HepG2 (cell line): ENCODE data around the gene BRD3. TPM values are rescaled to one million over a fixed set of nuclear protein-coding genes. Genes with fewer than 3 reads are reported as not detected.
A peak's percentile ranks its signal among the peaks of the same experiment; 100 is the strongest.

Experiments
- AHR ChIP-seq: IDR thresholded peaks from 2 replicates; pipeline ENCODE4 v1.6.1; 2018; ENCODE audit warnings: missing genetic modification reagents, missing compliant biosample characterization
- ASH2L ChIP-seq: fragments of 300-600, 200-600 bp; sonication (generic); IDR thresholded peaks from 2 replicates; pipeline ENCODE4 v1.7.0; 2017; ENCODE audit warnings: low read depth, mild to moderate bottlenecking, moderate library complexity, mixed read lengths, low read length; ENCODE audit not compliant: insufficient read length
- CBFB ChIP-seq: sonication (generic); formaldehyde crosslinking; IDR thresholded peaks from 2 replicates; pipeline ENCODE4 v1.4.0; 2020; ENCODE audit warnings: missing genetic modification reagents
- CHD4 ChIP-seq: fragments of 200-600 bp; sonication (generic); IDR thresholded peaks from 2 replicates; pipeline ENCODE4 v1.7.0; 2017; ENCODE audit warnings: mild to moderate bottlenecking, low read length, borderline replicate concordance
- LCORL ChIP-seq, 2 experiments: fragments of 450-650 bp in 1 of 2; sonication (generic) in 1 of 2; formaldehyde crosslinking in 1 of 2; IDR thresholded peaks; 2 replicates each; pipeline versions ENCODE4 v1.5.0 to v1.6.1; 2017 to 2020; ENCODE audit warnings: antibody characterized with exemption in 1 of 2, missing genetic modification reagents in 1 of 2
- MED8 ChIP-seq: sonication (generic); formaldehyde crosslinking; IDR thresholded peaks from 2 replicates; pipeline ENCODE4 v1.8.1; 2023; ENCODE audit warnings: mild to moderate bottlenecking, missing genetic modification reagents; ENCODE audit not compliant: insufficient replicate concordance
- ZNF354B ChIP-seq: sonication (generic); formaldehyde crosslinking; IDR thresholded peaks from 2 replicates; pipeline ENCODE4 v1.8.0; 2022; ENCODE audit warnings: mild to moderate bottlenecking, missing genetic modification reagents
- ZNF510 ChIP-seq: sonication (generic); formaldehyde crosslinking; IDR thresholded peaks from 2 replicates; pipeline ENCODE4 v1.4.0; 2020; ENCODE audit warnings: low read depth, mild to moderate bottlenecking, missing genetic modification reagents
- ZNF530 ChIP-seq: sonication (generic); formaldehyde crosslinking; IDR thresholded peaks from 2 replicates; pipeline ENCODE4 v1.5.0; 2020; ENCODE audit warnings: low read depth, mild to moderate bottlenecking, missing genetic modification reagents
- ZNF567 ChIP-seq: sonication (generic); formaldehyde crosslinking; IDR thresholded peaks from 2 replicates; pipeline ENCODE4 v1.8.1; 2023; ENCODE audit warnings: mild to moderate bottlenecking, missing genetic modification reagents, borderline replicate concordance
- polyA plus RNA-seq, 8 experiments: library from polyadenylated mRNA; depleted of rRNA in 3 of 8; stranded (reverse) in 7 of 8; unstranded in 1 of 8; fragments of >200 nt; fragmentation: Illumina TruSeq in 4 of 8; extraction: Trizol in 4 of 8; gene quantifications; 2 replicates each; pipeline versions ENCODE4 v1.2.1 to v1.2.3, GENCODE V29; 2011 to 2016; ENCODE audit warnings: low read depth in 4 of 8, missing spikeins in 1 of 8, mixed read lengths in 1 of 8; ENCODE audit not compliant: insufficient read depth in 1 of 8
- total RNA-seq, 5 experiments: library from RNA; depleted of rRNA; stranded (reverse); fragments of >200 nt; fragmentation: Illumina TruSeq; extraction: Trizol; gene quantifications; 2 replicates each; pipeline ENCODE4 v1.2.3, GENCODE V29; 2016; ENCODE audit warnings: low read depth in 1 of 5
- TF ChIP-seq, protein P1 (sequence below): sonication (generic); formaldehyde crosslinking; IDR thresholded peaks from 2 replicates; pipeline ENCODE4 v1.4.0; 2020; ENCODE audit warnings: missing genetic modification reagents
- TF ChIP-seq, protein P2 (sequence below): sonication (generic); formaldehyde crosslinking; IDR thresholded peaks from 2 replicates; pipeline ENCODE4 v1.4.0; 2020; ENCODE audit warnings: missing genetic modification reagents, borderline replicate concordance
- TF ChIP-seq, protein P3 (sequence below): sonication (generic); formaldehyde crosslinking; IDR thresholded peaks from 2 replicates; pipeline ENCODE4 v1.4.0; 2020; ENCODE audit warnings: missing genetic modification reagents, borderline replicate concordance
- TF ChIP-seq, protein P4 (sequence below): sonication (generic); formaldehyde crosslinking; IDR thresholded peaks from 2 replicates; pipeline ENCODE4 v1.8.1; 2023; ENCODE audit warnings: missing genetic modification reagents, inconsistent platforms, borderline replicate concordance
- TF ChIP-seq, protein P5 (sequence below): sonication (generic); formaldehyde crosslinking; IDR thresholded peaks from 2 replicates; pipeline ENCODE4 v1.4.0; 2020; ENCODE audit warnings: mild to moderate bottlenecking, missing genetic modification reagents

BRD3 gene
- total and polyA plus RNA-seq, 2 of the 13 experiments (the other 11 are each of a cell fraction or from before 2014, with no cell fraction given), result 5.9 to 12.9 TPM

DNA sequence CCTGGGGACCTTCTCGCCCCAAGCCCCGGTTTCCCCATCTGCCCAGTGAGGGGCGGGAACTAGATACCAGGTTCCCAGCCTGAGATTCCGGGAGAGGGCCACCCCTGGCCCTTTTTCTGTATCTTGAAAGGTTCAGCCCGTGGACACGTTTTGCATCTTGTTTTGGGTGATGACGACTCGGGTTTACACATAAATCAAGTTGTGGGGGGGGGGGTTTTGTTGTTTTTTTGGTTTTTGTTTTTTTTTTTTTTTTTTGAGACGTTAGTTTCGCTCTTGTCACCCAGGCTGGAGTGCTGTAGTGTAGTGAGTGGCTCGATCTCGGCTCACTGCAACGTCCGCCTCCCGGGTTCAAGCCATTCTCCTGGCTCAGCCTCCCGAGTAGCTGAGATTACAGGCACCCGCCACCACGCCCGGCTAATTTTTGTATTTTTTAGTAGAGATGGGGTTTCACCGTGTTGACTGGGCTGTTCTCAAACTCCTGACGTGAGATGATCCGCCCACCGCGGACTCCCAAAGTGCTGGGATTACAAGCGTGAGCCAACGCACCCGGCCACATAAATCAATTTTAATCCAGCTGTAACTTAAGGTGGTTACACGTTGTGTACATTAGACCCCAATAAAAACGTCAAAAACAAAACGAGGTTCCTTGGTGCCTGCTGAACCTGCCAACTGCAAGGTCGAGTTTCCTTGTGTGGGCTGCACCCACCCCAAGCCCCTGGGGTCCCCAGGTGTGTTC lies 1.1 kb upstream of the BRD3 start (continued):
- no peak for TF ChIP-seq MED8 (CRISPR knock-in tag)
- TF ChIP-seq, protein P1, sequence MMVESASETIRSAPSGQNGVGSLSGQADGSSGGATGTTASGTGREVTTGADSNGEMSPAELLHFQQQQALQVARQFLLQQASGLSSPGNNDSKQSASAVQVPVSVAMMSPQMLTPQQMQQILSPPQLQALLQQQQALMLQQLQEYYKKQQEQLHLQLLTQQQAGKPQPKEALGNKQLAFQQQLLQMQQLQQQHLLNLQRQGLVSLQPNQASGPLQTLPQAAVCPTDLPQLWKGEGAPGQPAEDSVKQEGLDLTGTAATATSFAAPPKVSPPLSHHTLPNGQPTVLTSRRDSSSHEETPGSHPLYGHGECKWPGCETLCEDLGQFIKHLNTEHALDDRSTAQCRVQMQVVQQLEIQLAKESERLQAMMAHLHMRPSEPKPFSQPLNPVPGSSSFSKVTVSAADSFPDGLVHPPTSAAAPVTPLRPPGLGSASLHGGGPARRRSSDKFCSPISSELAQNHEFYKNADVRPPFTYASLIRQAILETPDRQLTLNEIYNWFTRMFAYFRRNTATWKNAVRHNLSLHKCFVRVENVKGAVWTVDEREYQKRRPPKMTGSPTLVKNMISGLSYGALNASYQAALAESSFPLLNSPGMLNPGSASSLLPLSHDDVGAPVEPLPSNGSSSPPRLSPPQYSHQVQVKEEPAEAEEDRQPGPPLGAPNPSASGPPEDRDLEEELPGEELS (CRISPR knock-in tag), result no peak
- TF ChIP-seq CHD4, result no peak
- TF ChIP-seq CBFB, result no peak
- no peak for TF ChIP-seq AHR
- TF ChIP-seq ZNF354B (CRISPR knock-in tag), result no peak
- TF ChIP-seq ZNF530 (CRISPR knock-in tag), result no peak
- TF ChIP-seq, protein P2, sequence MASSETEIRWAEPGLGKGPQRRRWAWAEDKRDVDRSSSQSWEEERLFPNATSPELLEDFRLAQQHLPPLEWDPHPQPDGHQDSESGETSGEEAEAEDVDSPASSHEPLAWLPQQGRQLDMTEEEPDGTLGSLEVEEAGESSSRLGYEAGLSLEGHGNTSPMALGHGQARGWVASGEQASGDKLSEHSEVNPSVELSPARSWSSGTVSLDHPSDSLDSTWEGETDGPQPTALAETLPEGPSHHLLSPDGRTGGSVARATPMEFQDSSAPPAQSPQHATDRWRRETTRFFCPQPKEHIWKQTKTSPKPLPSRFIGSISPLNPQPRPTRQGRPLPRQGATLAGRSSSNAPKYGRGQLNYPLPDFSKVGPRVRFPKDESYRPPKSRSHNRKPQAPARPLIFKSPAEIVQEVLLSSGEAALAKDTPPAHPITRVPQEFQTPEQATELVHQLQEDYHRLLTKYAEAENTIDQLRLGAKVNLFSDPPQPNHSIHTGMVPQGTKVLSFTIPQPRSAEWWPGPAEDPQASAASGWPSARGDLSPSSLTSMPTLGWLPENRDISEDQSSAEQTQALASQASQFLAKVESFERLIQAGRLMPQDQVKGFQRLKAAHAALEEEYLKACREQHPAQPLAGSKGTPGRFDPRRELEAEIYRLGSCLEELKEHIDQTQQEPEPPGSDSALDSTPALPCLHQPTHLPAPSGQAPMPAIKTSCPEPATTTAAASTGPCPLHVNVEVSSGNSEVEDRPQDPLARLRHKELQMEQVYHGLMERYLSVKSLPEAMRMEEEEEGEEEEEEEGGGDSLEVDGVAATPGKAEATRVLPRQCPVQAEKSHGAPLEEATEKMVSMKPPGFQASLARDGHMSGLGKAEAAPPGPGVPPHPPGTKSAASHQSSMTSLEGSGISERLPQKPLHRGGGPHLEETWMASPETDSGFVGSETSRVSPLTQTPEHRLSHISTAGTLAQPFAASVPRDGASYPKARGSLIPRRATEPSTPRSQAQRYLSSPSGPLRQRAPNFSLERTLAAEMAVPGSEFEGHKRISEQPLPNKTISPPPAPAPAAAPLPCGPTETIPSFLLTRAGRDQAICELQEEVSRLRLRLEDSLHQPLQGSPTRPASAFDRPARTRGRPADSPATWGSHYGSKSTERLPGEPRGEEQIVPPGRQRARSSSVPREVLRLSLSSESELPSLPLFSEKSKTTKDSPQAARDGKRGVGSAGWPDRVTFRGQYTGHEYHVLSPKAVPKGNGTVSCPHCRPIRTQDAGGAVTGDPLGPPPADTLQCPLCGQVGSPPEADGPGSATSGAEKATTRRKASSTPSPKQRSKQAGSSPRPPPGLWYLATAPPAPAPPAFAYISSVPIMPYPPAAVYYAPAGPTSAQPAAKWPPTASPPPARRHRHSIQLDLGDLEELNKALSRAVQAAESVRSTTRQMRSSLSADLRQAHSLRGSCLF (CRISPR knock-in tag), result no peak
- TF ChIP-seq LCORL (IDR thresholded peaks at IDR 0.05), result no peak
- 0 out of 2 replicates have a peak, but pooled peaks have one; percentile 17 for TF ChIP-seq LCORL (CRISPR knock-in tag; IDR thresholded peaks at IDR 0.05)
- no peak for TF ChIP-seq ASH2L
- TF ChIP-seq, protein P3, sequence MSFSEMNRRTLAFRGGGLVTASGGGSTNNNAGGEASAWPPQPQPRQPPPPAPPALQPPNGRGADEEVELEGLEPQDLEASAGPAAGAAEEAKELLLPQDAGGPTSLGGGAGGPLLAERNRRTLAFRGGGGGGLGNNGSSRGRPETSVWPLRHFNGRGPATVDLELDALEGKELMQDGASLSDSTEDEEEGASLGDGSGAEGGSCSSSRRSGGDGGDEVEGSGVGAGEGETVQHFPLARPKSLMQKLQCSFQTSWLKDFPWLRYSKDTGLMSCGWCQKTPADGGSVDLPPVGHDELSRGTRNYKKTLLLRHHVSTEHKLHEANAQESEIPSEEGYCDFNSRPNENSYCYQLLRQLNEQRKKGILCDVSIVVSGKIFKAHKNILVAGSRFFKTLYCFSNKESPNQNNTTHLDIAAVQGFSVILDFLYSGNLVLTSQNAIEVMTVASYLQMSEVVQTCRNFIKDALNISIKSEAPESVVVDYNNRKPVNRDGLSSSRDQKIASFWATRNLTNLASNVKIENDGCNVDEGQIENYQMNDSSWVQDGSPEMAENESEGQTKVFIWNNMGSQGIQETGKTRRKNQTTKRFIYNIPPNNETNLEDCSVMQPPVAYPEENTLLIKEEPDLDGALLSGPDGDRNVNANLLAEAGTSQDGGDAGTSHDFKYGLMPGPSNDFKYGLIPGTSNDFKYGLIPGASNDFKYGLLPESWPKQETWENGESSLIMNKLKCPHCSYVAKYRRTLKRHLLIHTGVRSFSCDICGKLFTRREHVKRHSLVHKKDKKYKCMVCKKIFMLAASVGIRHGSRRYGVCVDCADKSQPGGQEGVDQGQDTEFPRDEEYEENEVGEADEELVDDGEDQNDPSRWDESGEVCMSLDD (CRISPR knock-in tag), result no peak
- TF ChIP-seq, protein P4, sequence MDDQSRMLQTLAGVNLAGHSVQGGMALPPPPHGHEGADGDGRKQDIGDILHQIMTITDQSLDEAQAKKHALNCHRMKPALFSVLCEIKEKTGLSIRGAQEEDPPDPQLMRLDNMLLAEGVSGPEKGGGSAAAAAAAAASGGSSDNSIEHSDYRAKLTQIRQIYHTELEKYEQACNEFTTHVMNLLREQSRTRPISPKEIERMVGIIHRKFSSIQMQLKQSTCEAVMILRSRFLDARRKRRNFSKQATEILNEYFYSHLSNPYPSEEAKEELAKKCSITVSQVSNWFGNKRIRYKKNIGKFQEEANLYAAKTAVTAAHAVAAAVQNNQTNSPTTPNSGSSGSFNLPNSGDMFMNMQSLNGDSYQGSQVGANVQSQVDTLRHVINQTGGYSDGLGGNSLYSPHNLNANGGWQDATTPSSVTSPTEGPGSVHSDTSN, result no peak
- TF ChIP-seq, protein P5, sequence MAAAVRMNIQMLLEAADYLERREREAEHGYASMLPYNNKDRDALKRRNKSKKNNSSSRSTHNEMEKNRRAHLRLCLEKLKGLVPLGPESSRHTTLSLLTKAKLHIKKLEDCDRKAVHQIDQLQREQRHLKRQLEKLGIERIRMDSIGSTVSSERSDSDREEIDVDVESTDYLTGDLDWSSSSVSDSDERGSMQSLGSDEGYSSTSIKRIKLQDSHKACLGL (CRISPR knock-in tag), result no peak
- no peak for TF ChIP-seq ZNF510 (CRISPR knock-in tag)
- TF ChIP-seq ZNF567 (CRISPR knock-in tag), result no peak
